SK-N-SH treated with all-trans-retinoic acid at 6 μM for 48 hours (cell line): ENCODE data around the gene DTNB.

Experiments
- RARB ChIP-seq: fragments of 250-450 bp; sonication (Bioruptor Pico); IDR thresholded peaks from 2 replicates; pipeline ENCODE4 v1.8.0; 2021; ENCODE audit warnings: mild to moderate bottlenecking, moderate library complexity
- ZC3H10 ChIP-seq: fragments of 250-450 bp; sonication (Bioruptor Pico); IDR thresholded peaks from 2 replicates; pipeline ENCODE4 v1.5.1; 2021; ENCODE audit warnings: mild to moderate bottlenecking, moderate library complexity
- ZNF565 ChIP-seq: fragments of 450-650 bp; formaldehyde crosslinking; conservative IDR thresholded peaks from 2 replicates; pipeline ENCODE4 v1.5.0; 2020; ENCODE audit warnings: low read depth, mild to moderate bottlenecking, moderate library complexity
- ZNF8 ChIP-seq: fragments of 450-650 bp; formaldehyde crosslinking; IDR thresholded peaks from 2 replicates; pipeline ENCODE4 v1.5.0; 2020; ENCODE audit warnings: mild to moderate bottlenecking, moderate library complexity
- TF ChIP-seq, protein P1 (sequence below): fragments of 250-450 bp; sonication (Bioruptor Pico); IDR thresholded peaks from 2 replicates; pipeline ENCODE4 v1.5.1; 2020; ENCODE audit warnings: low read depth, mild to moderate bottlenecking, moderate library complexity

DNA sequence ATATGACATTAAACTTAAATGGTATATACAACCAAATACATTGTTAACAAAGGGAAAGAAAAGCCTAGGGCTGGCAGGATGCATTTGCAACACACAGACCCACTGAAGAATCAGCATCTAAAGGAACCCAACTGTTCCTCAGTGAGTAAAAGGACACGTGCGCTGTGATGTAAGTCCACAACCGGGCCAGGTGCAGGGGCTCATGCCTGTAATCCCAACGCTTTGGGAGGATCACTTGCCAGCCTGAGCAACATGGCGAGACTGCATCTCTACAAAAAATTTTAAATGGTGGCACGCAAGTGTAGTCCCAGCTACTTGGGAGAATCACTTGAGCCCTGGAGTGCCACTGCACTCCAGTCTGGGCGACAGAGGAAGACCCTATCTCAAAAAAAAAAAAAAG lies 3.9 kb downstream of the DTNB start:
- no peak for TF ChIP-seq RARB (CRISPR knock-in tag)
- no peak for TF ChIP-seq ZNF565 (CRISPR knock-in tag)
- TF ChIP-seq, protein P1, sequence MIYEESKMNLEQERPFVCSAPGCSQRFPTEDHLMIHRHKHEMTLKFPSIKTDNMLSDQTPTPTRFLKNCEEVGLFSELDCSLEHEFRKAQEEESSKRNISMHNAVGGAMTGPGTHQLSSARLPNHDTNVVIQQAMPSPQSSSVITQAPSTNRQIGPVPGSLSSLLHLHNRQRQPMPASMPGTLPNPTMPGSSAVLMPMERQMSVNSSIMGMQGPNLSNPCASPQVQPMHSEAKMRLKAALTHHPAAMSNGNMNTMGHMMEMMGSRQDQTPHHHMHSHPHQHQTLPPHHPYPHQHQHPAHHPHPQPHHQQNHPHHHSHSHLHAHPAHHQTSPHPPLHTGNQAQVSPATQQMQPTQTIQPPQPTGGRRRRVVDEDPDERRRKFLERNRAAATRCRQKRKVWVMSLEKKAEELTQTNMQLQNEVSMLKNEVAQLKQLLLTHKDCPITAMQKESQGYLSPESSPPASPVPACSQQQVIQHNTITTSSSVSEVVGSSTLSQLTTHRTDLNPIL (CRISPR knock-in tag) = no peak
- no peak for TF ChIP-seq ZC3H10
- no peak for TF ChIP-seq ZNF8
